Kidney (tissue), 14 donors: ENCODE measurements around the gene KLRG1. TPM values are rescaled to one million over a fixed set of nuclear protein-coding genes. Genes with fewer than 3 reads are reported as not detected.

Experiments used
- DNase-seq, 5 donors: peaks; one replicate each; pipeline ENCODE4 v3.0.0-alpha.2; 2013 to 2020
- FAIRE-seq: peaks from 2 replicates; lab custom pipeline; 2012; peaks lifted over from hg19 to GRCh38; lab: Jason Lieb, UNC
- H3K27ac ChIP-seq, 2 donors: one replicate each; pipeline ENCODE4 v1.7.0; 2013; ENCODE audit warnings: low read depth in 2 of 2, low read length in 2 of 2, inconsistent platforms in 1 of 2
- H3K27me3 ChIP-seq: one replicate; pipeline ENCODE4 v1.7.1; 2013; ENCODE audit warnings: low read length, inconsistent platforms; ENCODE audit not compliant: control insufficient read depth, insufficient read depth
- H3K36me3 ChIP-seq, 3 donors: one replicate each; pipeline versions ENCODE4 v1.7.0 to v1.7.1; 2013; ENCODE audit warnings: low read length in 3 of 3, control low read depth in 1 of 3, inconsistent platforms in 1 of 3; ENCODE audit not compliant: insufficient read depth in 3 of 3, control insufficient read depth in 2 of 3
- H3K4me1 ChIP-seq, 3 donors: one replicate each; pipeline versions ENCODE4 v1.7.0 to v1.7.1; 2013; ENCODE audit warnings: low read length in 3 of 3, inconsistent platforms in 1 of 3, low read depth in 1 of 3; ENCODE audit not compliant: control insufficient read depth in 2 of 3, insufficient read depth in 2 of 3
- H3K4me3 ChIP-seq, 3 donors: one replicate each; pipeline versions ENCODE4 v1.7.0 to v1.8.1; 2013; ENCODE audit warnings: low read length in 3 of 3, control low read depth in 1 of 3, inconsistent platforms in 1 of 3
- H3K9ac ChIP-seq, 3 donors: one replicate each; pipeline versions ENCODE4 v1.7.0 to v1.7.1; 2013; ENCODE audit warnings: low read length in 3 of 3, control low read depth in 1 of 3, inconsistent platforms in 1 of 3
- H3K9me3 ChIP-seq, 3 donors: one replicate each; pipeline versions ENCODE4 v1.7.0 to v1.7.1; 2013; ENCODE audit warnings: low read length in 3 of 3, control low read depth in 1 of 3, inconsistent platforms in 1 of 3; ENCODE audit not compliant: control insufficient read depth in 2 of 3, insufficient read depth in 1 of 3
- intact Hi-C: fragments of 100-400 bp; cut with DNase I; formaldehyde crosslinking; loops from one replicate; pipeline ENCODE4 v1.11.1; 2022
- polyA plus RNA-seq: library from polyadenylated mRNA; stranded (reverse); fragments of 350-450 nt; fragmentation: Illumina TruSeq; extraction: RNeasy Lipid Tissue Mini Kit (QIAGEN cat#74804); gene quantifications from one replicate; pipeline ENCODE4 v1.2.3, GENCODE V29; 2014; ENCODE audit warnings: low read depth, low replicate concordance; ENCODE audit not compliant: insufficient read depth
- total RNA-seq: library from RNA; stranded (reverse); fragmentation: NEBNext Ultra II Directional; extraction: Animal tissue kit (Norgen Biotek cat#: 25700); gene quantifications from one replicate; pipeline ENCODE4 v1.2.1, GENCODE V29; 2021
- TF ChIP-seq, protein P1 (sequence below): IDR thresholded peaks from 3 replicates; pipeline ENCODE4 v1.5.1; 2012; ENCODE audit warnings: mild to moderate bottlenecking, moderate library complexity, borderline replicate concordance; ENCODE audit not compliant: insufficient read depth; ENCODE audit errors: extremely low read depth
- donor health status: control.
- donor health status: control.
- donor health status: control.
- donor health status: control.
- donor health status: control.
- donor health status: DM: yes; HTN: yes; CAD: no.
- donor health status: Normal renal cell carcinoma (clear cell type).

The KLRG1 gene
- total and polyA plus RNA-seq, 2 donors from 2014 or later: 3.2 to 7.7 TPM

DNA sequence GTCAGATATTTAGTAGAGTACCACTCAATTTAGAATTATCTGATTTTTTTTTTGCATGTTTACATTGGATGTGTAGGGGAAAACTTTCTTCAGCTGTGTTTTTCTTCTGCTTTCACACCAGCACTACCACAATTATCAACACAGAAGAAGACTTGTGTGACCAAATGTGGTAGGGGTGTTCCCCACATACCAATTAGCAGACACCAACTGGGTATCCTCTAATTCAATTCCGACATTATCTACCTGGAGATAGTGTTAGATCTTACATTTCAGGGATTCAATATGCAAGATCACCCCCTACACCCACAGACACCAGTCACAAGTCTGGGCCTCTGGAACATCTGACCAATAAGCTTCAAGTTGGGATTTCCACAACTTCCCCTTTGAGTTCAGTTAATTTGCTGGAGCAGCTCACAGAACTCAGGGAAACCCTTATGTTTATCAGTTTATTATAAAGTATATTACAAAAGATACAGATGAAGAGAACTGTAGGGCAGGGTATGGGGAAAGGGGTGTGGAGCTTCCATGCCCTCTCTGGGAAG lies 4.1 kb upstream of the KLRG1 start:
- no peak for DNase-seq
- H3K4me1 ChIP-seq: no peaks in the 10 kb centered on the region
- H3K27me3 ChIP-seq: no peaks in the 10 kb centered on the region
- FAIRE-seq: no peak
- TF ChIP-seq, protein P1, sequence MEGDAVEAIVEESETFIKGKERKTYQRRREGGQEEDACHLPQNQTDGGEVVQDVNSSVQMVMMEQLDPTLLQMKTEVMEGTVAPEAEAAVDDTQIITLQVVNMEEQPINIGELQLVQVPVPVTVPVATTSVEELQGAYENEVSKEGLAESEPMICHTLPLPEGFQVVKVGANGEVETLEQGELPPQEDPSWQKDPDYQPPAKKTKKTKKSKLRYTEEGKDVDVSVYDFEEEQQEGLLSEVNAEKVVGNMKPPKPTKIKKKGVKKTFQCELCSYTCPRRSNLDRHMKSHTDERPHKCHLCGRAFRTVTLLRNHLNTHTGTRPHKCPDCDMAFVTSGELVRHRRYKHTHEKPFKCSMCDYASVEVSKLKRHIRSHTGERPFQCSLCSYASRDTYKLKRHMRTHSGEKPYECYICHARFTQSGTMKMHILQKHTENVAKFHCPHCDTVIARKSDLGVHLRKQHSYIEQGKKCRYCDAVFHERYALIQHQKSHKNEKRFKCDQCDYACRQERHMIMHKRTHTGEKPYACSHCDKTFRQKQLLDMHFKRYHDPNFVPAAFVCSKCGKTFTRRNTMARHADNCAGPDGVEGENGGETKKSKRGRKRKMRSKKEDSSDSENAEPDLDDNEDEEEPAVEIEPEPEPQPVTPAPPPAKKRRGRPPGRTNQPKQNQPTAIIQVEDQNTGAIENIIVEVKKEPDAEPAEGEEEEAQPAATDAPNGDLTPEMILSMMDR: no peak
- H3K27ac ChIP-seq: no peak overlapping the region
- H3K4me3 ChIP-seq: no peak overlapping the region
- H3K9ac ChIP-seq: no peak overlapping the region
- no peaks in the 10 kb centered on the region for H3K36me3 ChIP-seq
- peaks cover 0 to 3% (median 0%) of the 10 kb centered on the region in 3 donors for H3K9me3 ChIP-seq
- intact Hi-C loops: no loop called here

DNA sequence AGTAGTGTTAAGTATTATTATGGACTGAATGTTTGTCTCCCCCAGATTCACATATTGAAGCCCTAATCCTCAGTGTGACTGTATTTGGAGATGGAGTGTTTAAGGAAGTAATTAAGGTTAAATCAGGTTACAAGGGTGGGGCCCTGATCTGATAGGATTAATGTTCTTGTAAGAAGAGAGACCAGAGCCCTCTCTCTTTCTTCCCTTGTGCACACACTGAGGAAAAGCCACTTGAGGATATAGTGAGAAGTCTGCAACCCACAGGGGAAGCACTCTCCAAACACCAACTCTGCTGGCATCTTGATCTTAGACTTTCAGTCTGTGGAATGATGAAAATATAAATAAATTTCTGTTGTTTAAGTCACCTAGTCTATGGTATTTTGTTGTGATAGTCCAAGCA lies 2.2 kb upstream of the KLRG1 start:
- Histone ChIP-seq H3K27me3 (no peaks in the 10 kb centered on the region), H3K4me1 (no peaks in the 10 kb centered on the region), H3K36me3 (no peaks in the 10 kb centered on the region), H3K9me3 (no peaks in the 10 kb centered on the region), H3K4me3 (no peak overlapping the region), H3K9ac (no peak overlapping the region), H3K27ac (no peak overlapping the region)
- intact Hi-C loops: no loop called here
- TF ChIP-seq, protein P1: no peak
- FAIRE-seq: no peak
- DNase-seq: no peak

DNA sequence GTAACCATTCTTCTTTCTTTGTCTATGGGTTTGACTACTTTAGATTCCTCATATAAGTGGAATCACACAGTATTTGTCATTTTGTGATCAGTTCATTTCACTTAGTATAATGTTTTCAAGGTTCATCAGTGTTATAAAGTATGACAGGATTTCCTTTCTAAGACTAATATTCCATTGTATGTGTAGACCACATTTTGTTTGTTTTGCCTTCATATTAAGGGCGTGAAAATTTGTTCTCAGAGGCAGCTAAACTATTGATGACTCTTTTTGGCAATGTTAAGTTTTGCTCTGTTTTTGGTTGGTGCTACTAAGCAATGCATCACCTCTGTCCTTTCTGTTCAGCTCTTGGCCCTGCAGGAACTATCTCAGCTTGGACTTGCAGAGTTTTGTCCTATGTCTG lies 1.7 kb upstream of the KLRG1 start:
- TF ChIP-seq, protein P1: no peak
- intact Hi-C loops: no loop called here
- no peak overlapping the region for H3K27ac ChIP-seq
- H3K4me1 ChIP-seq: no peaks in the 10 kb centered on the region
- H3K9ac ChIP-seq: no peak overlapping the region
- DNase-seq: no peak
- FAIRE-seq: no peak
- H3K4me3 ChIP-seq: no peak overlapping the region
- H3K9me3 ChIP-seq: no peaks in the 10 kb centered on the region
- H3K27me3 ChIP-seq: no peaks in the 10 kb centered on the region
- no peaks in the 10 kb centered on the region for H3K36me3 ChIP-seq
